A549 treated with DMSO at 1 μM for 4 hours (cell line): ENCODE results near the gene TRA2A. TPM values are rescaled to one million over a fixed set of nuclear protein-coding genes. Genes with fewer than 3 reads are reported as not detected.

Experiments used
- total RNA-seq: library from RNA; stranded (reverse); fragments of 200-300 nt; extraction: Qiagen RNA extraction; gene quantifications from 5 replicates; pipeline ENCODE4 v1.2.3, GENCODE V29; 2022; ENCODE audit warnings: low read depth

Gene TRA2A
- 67.1 to 78.7 TPM (median 77.0 TPM) in 5 replicates for total RNA-seq

GRCh38 chr7:23531794-23532489 is at the start of gene TRA2A:
Gene TRA2A (minus strand): TSS chr7:23531981. CDS start chr7:23531824, 157 bp downstream.

GRCh38 chr7:23470330-23471105 is 61.3 kb downstream of the TRA2A start, which contains the start of gene IGF2BP3:
Gene IGF2BP3 (minus strand): TSS chr7:23470491. CDS start chr7:23470110, 381 bp downstream.

Other genes with a start within 250 kb of the TRA2A start
- gene MALSU1, start 232.6 kb downstream of the TRA2A start, total RNA-seq, result 63.5 to 84.8 TPM (median 83.1 TPM) in 5 replicates
- 20.7 to 26.6 TPM (median 25.1 TPM) in 5 replicates for gene IGF2BP3, start 61.5 kb downstream of the TRA2A start, total RNA-seq
- gene CCDC126, start 65.4 kb upstream of the TRA2A start, total RNA-seq, result 2.7 to 4.8 TPM (median 3.9 TPM) in 5 replicates
- gene FAM221A, start 148.2 kb upstream of the TRA2A start, total RNA-seq, result 0.15 to 1.6 TPM (median 0.52 TPM) in 5 replicates
- gene STK31, start 178.2 kb upstream of the TRA2A start, total RNA-seq, result 0.31 to 0.51 TPM (median 0.43 TPM) in 5 replicates